ENCODE data around the gene YPEL5.

YPEL5 gene

GRCh38 chr2:30206461-30207430 lies 59.9 kb downstream of the YPEL5 start:
- no peak for DNase-seq (ENCODE audit: low read depth)

- DNase-seq (ENCODE audit: low read depth) = no peak
These were observed 61.6 kb downstream of the YPEL5 start for GRCh38 chr2:30208453-30208852.

GRCh38 chr2:30209227-30209626 lies 62.4 kb downstream of the YPEL5 start:
- no peak for DNase-seq (ENCODE audit: low read depth)
